ENCODE results near the gene TOX2.

TOX2 gene

DNA sequence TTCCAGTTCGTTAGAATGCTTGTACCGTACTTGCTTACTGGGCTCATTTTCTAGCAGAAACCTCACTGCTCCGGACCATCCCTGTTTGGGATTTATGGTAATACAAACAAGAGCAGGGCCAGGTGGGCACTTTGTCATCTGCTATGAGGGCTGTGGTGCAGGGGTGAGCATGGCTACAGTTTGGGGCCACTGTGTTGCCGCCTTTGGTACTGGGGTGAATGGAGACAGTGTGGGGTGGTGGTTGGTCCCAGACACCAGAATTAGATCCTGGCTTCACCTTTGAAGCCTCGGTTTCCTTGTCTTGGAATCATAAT lies 95.0 kb downstream of the TOX2 start:
- Histone ChIP-seq H3K4me3 (ENCODE audit: low read depth, low read length) (no peak overlapping the region), H3K27ac (ENCODE audit: extremely low read depth, low read depth, low read length) (peak overlapping the region; percentile 66), H3K36me3 (ENCODE audit: control insufficient read depth in 2 of 2, insufficient read depth in 1 of 2, low read length in 2 of 2) (no peaks in the 10 kb centered on the region), H3K4me1 (ENCODE audit: control insufficient read depth, insufficient read depth, low read length) (peaks cover 34% of the 10 kb centered on the region), H3K9me3 (ENCODE audit: control insufficient read depth, insufficient read depth, low read depth, low read length) (no peaks in the 10 kb centered on the region)
- ChIA-PET CTCF (interaction anchor here (0.6 to 0.9 kb wide), 2 partner anchors 48 to 77 kb away, joined by 3 to 4 read pairs; no protein-coding TSS in a partner anchor), POLR2A (interaction anchor here (0.5 to 0.8 kb wide), 3 partner anchors 17 to 38 kb away, joined by 3 to 4 read pairs (median 3); no protein-coding TSS in a partner anchor)
- TF ChIP-seq ZNF670 (tag by site-specific recombination; IDR thresholded peaks at IDR 0.05; ENCODE audit: low read depth) (no peak), ZNF600 (tag by site-specific recombination; IDR thresholded peaks at IDR 0.05) (peak; percentile 57)

DNA sequence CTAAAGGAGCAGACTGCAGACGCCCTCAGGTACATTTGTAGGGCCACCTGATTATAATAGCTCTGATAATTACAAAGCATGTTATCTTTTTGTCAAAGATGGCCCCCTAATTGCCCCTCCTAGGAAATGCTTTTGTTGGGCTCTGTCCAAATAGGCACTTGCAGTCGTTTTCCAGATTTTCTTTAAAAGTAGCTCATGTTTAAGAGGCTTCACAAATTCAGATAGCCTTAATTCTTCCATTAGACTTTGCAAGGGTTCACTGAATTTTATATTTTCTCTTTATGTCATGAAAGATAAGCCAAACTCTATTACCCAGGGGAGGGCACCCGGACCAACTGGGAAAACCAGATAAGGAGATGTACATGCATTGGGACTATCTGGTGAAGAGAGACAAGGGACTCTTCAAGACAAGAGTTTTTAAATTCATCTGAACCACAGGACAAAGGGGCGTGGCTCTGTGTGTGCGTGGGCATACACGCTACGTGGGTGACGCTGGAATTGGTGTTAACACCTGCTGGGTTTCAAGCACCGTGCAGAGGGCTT lies 95.6 kb downstream of the TOX2 start:
- CTCF ChIA-PET = no interaction called here
- POLR2A ChIA-PET = interaction anchor here (0.5 to 0.8 kb wide), 3 partner anchors 17 to 38 kb away, joined by 3 to 4 read pairs (median 3); no protein-coding TSS in a partner anchor
- Histone ChIP-seq H3K9me3 (ENCODE audit: control insufficient read depth, insufficient read depth, low read depth, low read length) (no peaks in the 10 kb centered on the region), H3K4me3 (ENCODE audit: low read depth, low read length) (no peak overlapping the region), H3K36me3 (ENCODE audit: control insufficient read depth in 2 of 2, insufficient read depth in 1 of 2, low read length in 2 of 2) (no peaks in the 10 kb centered on the region), H3K27ac (ENCODE audit: extremely low read depth, low read depth, low read length) (peak overlapping the region; percentile 66), H3K4me1 (ENCODE audit: control insufficient read depth, insufficient read depth, low read length) (peaks cover 40% of the 10 kb centered on the region)
- TF ChIP-seq ZFP37 (tag by site-specific recombination; IDR thresholded peaks at IDR 0.05) (no peak), ZNF18 (tag by site-specific recombination; IDR thresholded peaks at IDR 0.05) (0 out of 2 replicates have a peak, but pooled peaks have one; percentile 35), ZNF785 (tag by site-specific recombination; IDR thresholded peaks at IDR 0.05) (no peak), SETDB1 (IDR thresholded peaks at IDR 0.05; ENCODE audit: insufficient read length, low read length) (no peak), PRDM6 (tag by site-specific recombination; IDR thresholded peaks at IDR 0.05) (peak; percentile 90), SP3 (tag by site-specific recombination; IDR thresholded peaks at IDR 0.05) (no peak), ZNF677 (tag by site-specific recombination; IDR thresholded peaks at IDR 0.05) (no peak), ZNF24 (tag by site-specific recombination; IDR thresholded peaks at IDR 0.05) (no peak), REPIN1 (tag by site-specific recombination; IDR thresholded peaks at IDR 0.05; ENCODE audit: low read depth) (no peak), ZBTB10 (tag by site-specific recombination; IDR thresholded peaks at IDR 0.05) (no peak), ZNF629 (tag by site-specific recombination; IDR thresholded peaks at IDR 0.05) (peak; percentile 17; the same call in 1 of the 2 replicates), AEBP2 (tag by site-specific recombination; IDR thresholded peaks at IDR 0.05; ENCODE audit: borderline replicate concordance) (no peak), ZNF585B (tag by site-specific recombination; IDR thresholded peaks at IDR 0.05) (no peak), ZNF335 (tag by site-specific recombination; conservative IDR thresholded peaks at IDR 0.05) (no peak), OSR2 (tag by site-specific recombination; IDR thresholded peaks at IDR 0.05) (peak; percentile 78; the same call in 1 of the 2 replicates), ZSCAN16 (tag by site-specific recombination; IDR thresholded peaks at IDR 0.05) (no peak), ZNF843 (tag by site-specific recombination; IDR thresholded peaks at IDR 0.05) (peak; percentile 69; the same call in 1 of the 2 replicates), ZNF169 (tag by site-specific recombination; IDR thresholded peaks at IDR 0.05) (no peak), ZNF513 (tag by site-specific recombination; IDR thresholded peaks at IDR 0.05) (no peak), ZNF776 (tag by site-specific recombination; IDR thresholded peaks at IDR 0.05; ENCODE audit: borderline replicate concordance) (no peak), KLF10 (tag by site-specific recombination; IDR thresholded peaks at IDR 0.05) (no peak), ZNF654 (tag by site-specific recombination; IDR thresholded peaks at IDR 0.05; ENCODE audit: low read depth) (no peak), ZNF645 (tag by site-specific recombination; IDR thresholded peaks at IDR 0.05) (no peak)

Data from HEK293 (cell line).